H9 (cell line): ENCODE measurements around the gene PRADC1. TPM values are rescaled to one million over a fixed set of nuclear protein-coding genes. Genes with fewer than 3 reads are reported as not detected.

ENCODE experiments used
- DNase-seq: peaks from one replicate; pipeline ENCODE4 v3.0.0-alpha.2; 2017
- H2AFZ ChIP-seq: one replicate; pipeline ENCODE4 v1.6.1; 2013; ENCODE audit warnings: mild to moderate bottlenecking, low read length, control low read depth, moderate library complexity
- H2AK5ac ChIP-seq: 2 replicates; pipeline ENCODE4 v1.6.1; 2013; ENCODE audit warnings: low read length, control low read depth, mixed read lengths; ENCODE audit not compliant: insufficient read length
- H2BK120ac ChIP-seq: one replicate; pipeline ENCODE4 v1.6.1; 2013; ENCODE audit warnings: low read depth, mild to moderate bottlenecking, low read length, control low read depth, inconsistent platforms; ENCODE audit not compliant: poor library complexity, severe bottlenecking
- H2BK12ac ChIP-seq: 2 replicates; pipeline ENCODE4 v1.6.1; 2013; ENCODE audit warnings: low read length, control low read depth, mixed read lengths, low read depth; ENCODE audit not compliant: insufficient read length
- H2BK15ac ChIP-seq: 2 replicates; pipeline ENCODE4 v1.6.1; 2013; ENCODE audit warnings: low read depth, low read length, control low read depth
- H2BK20ac ChIP-seq: one replicate; pipeline ENCODE4 v1.6.1; 2013; ENCODE audit warnings: low read depth, mild to moderate bottlenecking, low read length, control low read depth, inconsistent platforms; ENCODE audit not compliant: poor library complexity, severe bottlenecking
- H2BK5ac ChIP-seq: 2 replicates; pipeline ENCODE4 v1.6.1; 2013; ENCODE audit warnings: low read length, control low read depth, mixed read lengths; ENCODE audit not compliant: insufficient read length
- H3K14ac ChIP-seq: 2 replicates; pipeline ENCODE4 v1.6.1; 2013; ENCODE audit warnings: low read length, control low read depth; ENCODE audit not compliant: insufficient read depth
- H3K18ac ChIP-seq: 2 replicates; pipeline ENCODE4 v1.6.1; 2013; ENCODE audit warnings: low read depth, mild to moderate bottlenecking, mixed read lengths, low read length, control low read depth; ENCODE audit not compliant: insufficient read length
- H3K23ac ChIP-seq: 2 replicates; pipeline ENCODE4 v1.6.1; 2013; ENCODE audit warnings: low read length, control low read depth, mixed read lengths, low read depth; ENCODE audit not compliant: insufficient read length
- H3K23me2 ChIP-seq: 2 replicates; pipeline ENCODE4 v1.6.1; 2013; ENCODE audit warnings: low read depth, mild to moderate bottlenecking, mixed read lengths, low read length, control low read depth; ENCODE audit not compliant: insufficient read length, poor library complexity, severe bottlenecking
- H3K27ac ChIP-seq: 2 replicates; pipeline ENCODE4 v1.5.1; 2013; ENCODE audit warnings: low read length, control low read depth, mixed read lengths, low read depth; ENCODE audit not compliant: insufficient read length
- H3K27me3 ChIP-seq: 2 replicates; pipeline ENCODE4 v1.6.1; 2013; ENCODE audit warnings: low read length, control low read depth, inconsistent platforms; ENCODE audit not compliant: insufficient read depth
- H3K4ac ChIP-seq: 2 replicates; pipeline ENCODE4 v1.6.1; 2013; ENCODE audit warnings: low read depth, mild to moderate bottlenecking, control low read depth, inconsistent platforms, low read length, moderate library complexity
- H3K4me1 ChIP-seq: 2 replicates; pipeline ENCODE4 v1.6.1; 2013; ENCODE audit warnings: low read length, control low read depth, inconsistent platforms; ENCODE audit not compliant: insufficient read depth
- H3K4me2 ChIP-seq: 2 replicates; pipeline ENCODE4 v1.6.1; 2013; ENCODE audit warnings: low read length, control low read depth, mixed read lengths; ENCODE audit not compliant: insufficient read length, insufficient read depth
- H3K56ac ChIP-seq: 2 replicates; pipeline ENCODE4 v1.6.1; 2013; ENCODE audit warnings: low read depth, mild to moderate bottlenecking, mixed read lengths, low read length, control low read depth; ENCODE audit not compliant: insufficient read length
- H3K79me1 ChIP-seq: 2 replicates; pipeline ENCODE4 v1.6.1; 2013; ENCODE audit warnings: low read depth, mild to moderate bottlenecking, moderate library complexity, low read length, control low read depth, inconsistent platforms; ENCODE audit not compliant: insufficient read depth, poor library complexity, severe bottlenecking
- H3K79me2 ChIP-seq: 2 replicates; pipeline ENCODE4 v1.6.1; 2013; ENCODE audit warnings: low read length, control low read depth, inconsistent platforms; ENCODE audit not compliant: insufficient read depth
- H3K9ac ChIP-seq: 2 replicates; pipeline ENCODE4 v1.6.1; 2013; ENCODE audit warnings: low read length, control low read depth, mixed read lengths; ENCODE audit not compliant: insufficient read length; ENCODE audit errors: extremely low read depth
- H3K9me3 ChIP-seq: one replicate; pipeline ENCODE4 v1.6.1; 2013; ENCODE audit warnings: low read depth, low read length, inconsistent platforms; ENCODE audit not compliant: control insufficient read depth
- H3T11ph ChIP-seq: one replicate; pipeline ENCODE4 v1.6.1; 2013; ENCODE audit warnings: mild to moderate bottlenecking, low read length, control low read depth, inconsistent platforms
- H4K20me1 ChIP-seq: one replicate; pipeline ENCODE4 v1.6.1; 2013; ENCODE audit not compliant: control insufficient read depth, insufficient read length, insufficient read depth
- H4K5ac ChIP-seq: 2 replicates; pipeline ENCODE4 v1.6.1; 2013; ENCODE audit warnings: low read depth, mild to moderate bottlenecking, mixed read lengths, low read length, control low read depth; ENCODE audit not compliant: insufficient read length
- H4K8ac ChIP-seq: replicated peaks from 2 replicates; pipeline ENCODE4 v1.6.1; 2013; ENCODE audit warnings: low read length, control low read depth, mixed read lengths, low read depth; ENCODE audit not compliant: insufficient read length
- H4K91ac ChIP-seq: 2 replicates; pipeline ENCODE4 v1.6.1; 2013; ENCODE audit warnings: low read depth, mild to moderate bottlenecking, moderate library complexity, mixed read lengths, low read length, control low read depth; ENCODE audit not compliant: insufficient read length
- H3K27ac Mint-ChIP-seq, 3 experiments: 2 replicates in 2 of 3; 3 replicates in 1 of 3; pipeline ENCODE4 v1.8.0; 2020 to 2021; ENCODE audit warnings: mixed read lengths in 3 of 3, mild to moderate bottlenecking in 1 of 3, moderate library complexity in 1 of 3
- H3K27me3 Mint-ChIP-seq: 2 replicates; pipeline ENCODE4 v1.8.0; 2021; ENCODE audit warnings: low read depth, mild to moderate bottlenecking, moderate library complexity, mixed read lengths
- H3K36me3 Mint-ChIP-seq, 3 experiments: 2 replicates in 2 of 3; 3 replicates in 1 of 3; pipeline ENCODE4 v1.8.0; 2020 to 2021; ENCODE audit warnings: low read depth in 3 of 3, mixed read lengths in 3 of 3; ENCODE audit not compliant: insufficient read depth in 1 of 3
- H3K4me1 Mint-ChIP-seq, 2 experiments: 2 replicates each; pipeline ENCODE4 v1.8.0; 2020; ENCODE audit warnings: mixed read lengths in 2 of 2
- H3K4me3 Mint-ChIP-seq, 2 experiments: 2 replicates in 1 of 2; 3 replicates in 1 of 2; pipeline ENCODE4 v1.8.0; 2020 to 2021; ENCODE audit warnings: mild to moderate bottlenecking in 2 of 2, mixed read lengths in 2 of 2, moderate library complexity in 1 of 2
- H3K9me3 Mint-ChIP-seq, 2 experiments: 2 replicates in 1 of 2; 3 replicates in 1 of 2; pipeline ENCODE4 v1.8.0; 2020; ENCODE audit warnings: mild to moderate bottlenecking in 2 of 2, mixed read lengths in 2 of 2, moderate library complexity in 1 of 2
- total RNA-seq: library from RNA; stranded (reverse); gene quantifications from 2 replicates; pipeline ENCODE4 v1.2.1, GENCODE V29; 2021
- TF ChIP-seq, protein P1 (sequence below): fragments of 200-600 bp; sonication (generic); conservative IDR thresholded peaks from 3 replicates; pipeline ENCODE4 v1.8.0; 2021; ENCODE audit warnings: antibody characterized with exemption, mild to moderate bottlenecking

Gene PRADC1
- total RNA-seq, 1 experiment from 2014 or later, result 9.6 TPM

DNA sequence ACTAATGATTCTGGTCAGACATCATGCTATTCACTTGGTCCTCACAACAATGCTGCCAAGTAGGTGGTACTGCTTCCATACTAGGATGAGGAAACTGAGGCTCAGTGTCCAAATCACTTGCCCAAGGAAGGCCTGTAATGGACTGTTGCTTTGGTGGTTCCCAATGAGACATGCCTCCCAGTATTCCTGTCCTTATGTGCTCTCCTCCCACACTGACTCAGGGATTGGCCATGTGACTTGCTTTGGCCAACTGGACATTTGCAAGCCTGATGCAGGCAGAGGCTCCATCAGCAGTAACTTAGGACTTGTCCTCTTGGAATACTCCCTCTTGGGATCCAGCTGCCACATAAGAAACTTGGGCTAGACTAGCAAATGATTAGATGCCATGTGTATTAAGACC is 48.2 kb upstream of the PRADC1 start:
- Histone ChIP-seq H3K79me2 (peaks cover 3% of the 10 kb centered on the region; the same call in 1 of the 2 replicates), H3K4ac (no peak overlapping the region), H2BK5ac (no peak overlapping the region), H2AFZ (no peak overlapping the region), H2BK20ac (no peak overlapping the region), H3K27ac (no peak overlapping the region), H3K4me1 (peaks cover 3% of the 10 kb centered on the region; the same call in 1 of the 2 replicates), H3K56ac (no peak overlapping the region), H4K8ac (no peak overlapping the region), H3K9ac (no peak overlapping the region), H2BK120ac (no peak overlapping the region), H3K4me2 (no peak overlapping the region), H3K23ac (no peak overlapping the region), H3K18ac (no peak overlapping the region), H3K79me1 (peaks cover 3% of the 10 kb centered on the region), H2BK12ac (no peak overlapping the region), H3K14ac (no peak overlapping the region), H3T11ph (no peak overlapping the region), H3K27me3 (no peaks in the 10 kb centered on the region; the same call in 1 of the 2 replicates), H2AK5ac (no peak overlapping the region), H2BK15ac (no peak overlapping the region), H4K91ac (no peak overlapping the region), H4K20me1 (peaks cover 2% of the 10 kb centered on the region), H3K9me3 (no peaks in the 10 kb centered on the region), H4K5ac (no peak overlapping the region), H3K23me2 (peaks cover 15% of the 10 kb centered on the region)
- Mint-ChIP-seq H3K9me3 (no peaks in the 10 kb centered on the region), H3K27ac (no peak overlapping the region), H3K36me3 (peaks cover 0 to 4% (median 2%) of the 10 kb centered on the region in 3 experiments; a peak in 3 of 7 replicates), H3K27me3 (peaks cover 15% of the 10 kb centered on the region), H3K4me3 (no peak overlapping the region), H3K4me1 (peaks cover 19 to 24% of the 10 kb centered on the region in 2 experiments)
- no peak for DNase-seq
- TF ChIP-seq, protein P1, sequence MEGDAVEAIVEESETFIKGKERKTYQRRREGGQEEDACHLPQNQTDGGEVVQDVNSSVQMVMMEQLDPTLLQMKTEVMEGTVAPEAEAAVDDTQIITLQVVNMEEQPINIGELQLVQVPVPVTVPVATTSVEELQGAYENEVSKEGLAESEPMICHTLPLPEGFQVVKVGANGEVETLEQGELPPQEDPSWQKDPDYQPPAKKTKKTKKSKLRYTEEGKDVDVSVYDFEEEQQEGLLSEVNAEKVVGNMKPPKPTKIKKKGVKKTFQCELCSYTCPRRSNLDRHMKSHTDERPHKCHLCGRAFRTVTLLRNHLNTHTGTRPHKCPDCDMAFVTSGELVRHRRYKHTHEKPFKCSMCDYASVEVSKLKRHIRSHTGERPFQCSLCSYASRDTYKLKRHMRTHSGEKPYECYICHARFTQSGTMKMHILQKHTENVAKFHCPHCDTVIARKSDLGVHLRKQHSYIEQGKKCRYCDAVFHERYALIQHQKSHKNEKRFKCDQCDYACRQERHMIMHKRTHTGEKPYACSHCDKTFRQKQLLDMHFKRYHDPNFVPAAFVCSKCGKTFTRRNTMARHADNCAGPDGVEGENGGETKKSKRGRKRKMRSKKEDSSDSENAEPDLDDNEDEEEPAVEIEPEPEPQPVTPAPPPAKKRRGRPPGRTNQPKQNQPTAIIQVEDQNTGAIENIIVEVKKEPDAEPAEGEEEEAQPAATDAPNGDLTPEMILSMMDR, result no peak
